ENCODE data around the gene TALDO1.
"Not testable (repeated sequence)": the region's sequence is repeated elsewhere in the genome, so short reads cannot be mapped to it uniquely, and the experiment has no call there.

Gene TALDO1

GRCh38 chr11:728901-729491, 18.3 kb upstream of the TALDO1 start:
- Histone ChIP-seq H4K20me1 (ENCODE audit: insufficient read depth, low read length, poor library complexity, severe bottlenecking) (no peaks in the 10 kb centered on the region), H3K36me3 (ENCODE audit: insufficient read depth, low read length) (no peaks in the 10 kb centered on the region), H3K9me2 (replicated peaks; ENCODE audit: low read depth, low read length) (no peaks in the 10 kb centered on the region), H3K9ac (ENCODE audit: low read depth, low read length, poor library complexity, severe bottlenecking) (no peak overlapping the region), H2AFZ (ENCODE audit: low read length) (peak overlapping the region; percentile 19; the same call in 1 of the 2 replicates), H3K9me3 (ENCODE audit: insufficient read depth, low read depth, low read length) (no peaks in the 10 kb centered on the region), H3K27me3 (ENCODE audit: insufficient read depth, low read length, poor library complexity, severe bottlenecking) (no peaks in the 10 kb centered on the region), H3F3A (ENCODE audit: low read depth) (no peaks in the 10 kb centered on the region), H3K4me2 (ENCODE audit: low read depth, low read length, poor library complexity, severe bottlenecking) (no peak overlapping the region), H3K4me1 (ENCODE audit: insufficient read depth, low read length, poor library complexity, severe bottlenecking) (no peaks in the 10 kb centered on the region), H3K79me2 (ENCODE audit: insufficient read depth, low read length) (no peaks in the 10 kb centered on the region), H3K4me3 (ENCODE audit: low read length, poor library complexity, severe bottlenecking) (no peak overlapping the region)
- TF ChIP-seq, protein P1, sequence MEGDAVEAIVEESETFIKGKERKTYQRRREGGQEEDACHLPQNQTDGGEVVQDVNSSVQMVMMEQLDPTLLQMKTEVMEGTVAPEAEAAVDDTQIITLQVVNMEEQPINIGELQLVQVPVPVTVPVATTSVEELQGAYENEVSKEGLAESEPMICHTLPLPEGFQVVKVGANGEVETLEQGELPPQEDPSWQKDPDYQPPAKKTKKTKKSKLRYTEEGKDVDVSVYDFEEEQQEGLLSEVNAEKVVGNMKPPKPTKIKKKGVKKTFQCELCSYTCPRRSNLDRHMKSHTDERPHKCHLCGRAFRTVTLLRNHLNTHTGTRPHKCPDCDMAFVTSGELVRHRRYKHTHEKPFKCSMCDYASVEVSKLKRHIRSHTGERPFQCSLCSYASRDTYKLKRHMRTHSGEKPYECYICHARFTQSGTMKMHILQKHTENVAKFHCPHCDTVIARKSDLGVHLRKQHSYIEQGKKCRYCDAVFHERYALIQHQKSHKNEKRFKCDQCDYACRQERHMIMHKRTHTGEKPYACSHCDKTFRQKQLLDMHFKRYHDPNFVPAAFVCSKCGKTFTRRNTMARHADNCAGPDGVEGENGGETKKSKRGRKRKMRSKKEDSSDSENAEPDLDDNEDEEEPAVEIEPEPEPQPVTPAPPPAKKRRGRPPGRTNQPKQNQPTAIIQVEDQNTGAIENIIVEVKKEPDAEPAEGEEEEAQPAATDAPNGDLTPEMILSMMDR (conservative IDR thresholded peaks at IDR 0.05; ENCODE audit: low read length): no peak
- TF ChIP-seq EZH2phosphoT487 (IDR thresholded peaks at IDR 0.05; ENCODE audit: borderline replicate concordance): no peak

DNA sequence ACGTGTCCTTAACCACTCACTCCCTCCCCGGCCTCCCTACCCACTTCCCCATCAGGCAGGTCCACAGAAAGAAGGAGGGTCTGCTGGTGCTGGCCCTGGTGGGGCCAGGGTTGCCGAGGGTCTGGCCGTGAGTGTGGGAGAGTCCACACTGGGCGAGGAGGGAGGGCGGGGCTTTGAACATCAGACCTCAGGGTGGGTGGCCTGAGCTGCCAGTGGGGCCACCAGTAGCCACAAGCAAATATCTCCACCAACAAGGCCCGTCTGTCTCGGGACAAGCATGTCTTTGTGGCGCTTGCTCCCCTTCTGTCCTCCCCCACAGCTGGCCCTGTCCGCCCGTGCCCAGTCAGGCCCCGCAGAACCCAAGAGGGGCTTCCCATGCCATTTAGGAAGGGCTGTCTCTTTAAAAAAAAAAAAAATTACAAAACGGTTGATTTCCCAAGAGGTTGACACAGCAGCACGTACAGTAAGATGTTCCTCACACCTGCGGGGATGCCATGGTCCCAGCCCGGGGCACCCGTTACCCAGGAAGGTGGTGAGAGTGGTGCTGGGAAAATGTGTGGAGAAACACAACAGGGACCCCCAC, 17.7 kb upstream of the TALDO1 start:
- peak overlapping the region; percentile 19; the same call in 1 of the 2 replicates for H2AFZ ChIP-seq (ENCODE audit: low read length)
- no peak overlapping the region for H3K9ac ChIP-seq (ENCODE audit: low read depth, low read length, poor library complexity, severe bottlenecking)
- no peak overlapping the region for H3K4me2 ChIP-seq (ENCODE audit: low read depth, low read length, poor library complexity, severe bottlenecking)
- H4K20me1 ChIP-seq (ENCODE audit: insufficient read depth, low read length, poor library complexity, severe bottlenecking): no peaks in the 10 kb centered on the region
- H3K9me2 ChIP-seq (replicated peaks; ENCODE audit: low read depth, low read length): no peaks in the 10 kb centered on the region
- H3K9me3 ChIP-seq (ENCODE audit: insufficient read depth, low read depth, low read length): no peaks in the 10 kb centered on the region
- no peaks in the 10 kb centered on the region for H3K4me1 ChIP-seq (ENCODE audit: insufficient read depth, low read length, poor library complexity, severe bottlenecking)
- no peaks in the 10 kb centered on the region for H3K36me3 ChIP-seq (ENCODE audit: insufficient read depth, low read length)
- no peaks in the 10 kb centered on the region for H3K79me2 ChIP-seq (ENCODE audit: insufficient read depth, low read length)
- TF ChIP-seq EZH2phosphoT487 (IDR thresholded peaks at IDR 0.05; ENCODE audit: borderline replicate concordance): no peak
- TF ChIP-seq, protein P1 (conservative IDR thresholded peaks at IDR 0.05; ENCODE audit: low read length): no peak
- H3F3A ChIP-seq (ENCODE audit: low read depth): no peaks in the 10 kb centered on the region
- H3K4me3 ChIP-seq (ENCODE audit: low read length, poor library complexity, severe bottlenecking): no peak overlapping the region
- no peaks in the 10 kb centered on the region for H3K27me3 ChIP-seq (ENCODE audit: insufficient read depth, low read length, poor library complexity, severe bottlenecking)

DNA sequence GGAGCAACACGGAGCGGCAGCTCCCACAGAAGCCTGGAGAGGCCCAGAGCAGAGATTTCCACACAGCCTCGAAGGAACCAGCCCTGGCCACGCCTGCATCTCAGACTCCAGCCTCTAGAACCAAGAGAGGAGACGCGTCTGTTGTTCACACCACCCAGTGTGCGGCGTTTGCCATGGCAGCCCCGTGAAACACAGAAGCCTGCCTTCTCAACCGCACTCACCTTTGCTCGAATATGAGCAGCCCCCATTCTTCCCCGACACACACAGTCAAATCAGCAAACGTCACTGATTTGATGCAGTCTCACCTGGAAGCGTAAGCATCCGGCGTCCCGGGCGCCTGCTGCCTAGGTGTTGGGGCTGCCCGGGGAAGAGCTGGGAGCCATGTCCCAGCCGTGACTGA, 14.2 kb upstream of the TALDO1 start:
- Histone ChIP-seq H3K9me2 (replicated peaks; ENCODE audit: low read depth, low read length) (no peaks in the 10 kb centered on the region), H3K9ac (ENCODE audit: low read depth, low read length, poor library complexity, severe bottlenecking) (no peak overlapping the region), H3K9me3 (ENCODE audit: insufficient read depth, low read depth, low read length) (no peaks in the 10 kb centered on the region), H3K36me3 (ENCODE audit: insufficient read depth, low read length) (no peaks in the 10 kb centered on the region), H4K20me1 (ENCODE audit: insufficient read depth, low read length, poor library complexity, severe bottlenecking) (no peaks in the 10 kb centered on the region), H3K27me3 (ENCODE audit: insufficient read depth, low read length, poor library complexity, severe bottlenecking) (no peaks in the 10 kb centered on the region), H3K4me1 (ENCODE audit: insufficient read depth, low read length, poor library complexity, severe bottlenecking) (no peaks in the 10 kb centered on the region), H3K4me2 (ENCODE audit: low read depth, low read length, poor library complexity, severe bottlenecking) (no peak overlapping the region), H3F3A (ENCODE audit: low read depth) (no peaks in the 10 kb centered on the region), H3K4me3 (ENCODE audit: low read length, poor library complexity, severe bottlenecking) (no peak overlapping the region), H2AFZ (ENCODE audit: low read length) (no peak overlapping the region), H3K79me2 (ENCODE audit: insufficient read depth, low read length) (no peaks in the 10 kb centered on the region)
- TF ChIP-seq, protein P1 (conservative IDR thresholded peaks at IDR 0.05; ENCODE audit: low read length): no peak
- no peak for TF ChIP-seq EZH2phosphoT487 (IDR thresholded peaks at IDR 0.05; ENCODE audit: borderline replicate concordance)

DNA sequence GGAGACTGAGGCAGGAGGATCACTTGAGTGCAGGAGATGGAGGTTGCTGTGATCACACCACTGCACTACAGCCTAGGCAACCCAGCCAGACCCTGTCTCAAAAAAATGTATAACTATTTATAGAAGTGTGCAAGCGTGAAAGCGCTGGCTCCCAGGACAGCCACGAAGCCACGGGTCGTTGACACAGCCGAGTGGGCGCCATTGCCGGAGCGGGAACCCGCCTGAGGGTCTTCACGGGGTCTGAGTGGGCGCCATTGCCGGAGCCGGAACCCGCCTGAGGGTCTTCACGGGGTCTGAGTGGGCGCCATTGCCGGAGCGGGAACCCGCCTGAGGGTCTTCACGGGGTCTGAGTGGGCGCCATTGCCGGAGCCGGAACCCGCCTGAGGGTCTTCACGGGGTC, 12.7 kb upstream of the TALDO1 start:
- not testable (repeated sequence) for H3K4me3 ChIP-seq (ENCODE audit: low read length, poor library complexity, severe bottlenecking); H3K9me3 ChIP-seq (ENCODE audit: insufficient read depth, low read depth, low read length); H3K79me2 ChIP-seq (ENCODE audit: insufficient read depth, low read length); H2AFZ ChIP-seq (ENCODE audit: low read length); H3K4me1 ChIP-seq (ENCODE audit: insufficient read depth, low read length, poor library complexity, severe bottlenecking); H3K4me2 ChIP-seq (ENCODE audit: low read depth, low read length, poor library complexity, severe bottlenecking); H3K36me3 ChIP-seq (ENCODE audit: insufficient read depth, low read length); H3K9me2 ChIP-seq (replicated peaks; ENCODE audit: low read depth, low read length); H3F3A ChIP-seq (ENCODE audit: low read depth); H3K27me3 ChIP-seq (ENCODE audit: insufficient read depth, low read length, poor library complexity, severe bottlenecking); H3K9ac ChIP-seq (ENCODE audit: low read depth, low read length, poor library complexity, severe bottlenecking); H4K20me1 ChIP-seq (ENCODE audit: insufficient read depth, low read length, poor library complexity, severe bottlenecking)

All from Loucy (cell line).